PFSK-1 (cell line): Measurements from ENCODE around the gene GALNTL6.

Source experiments
- POLR2AphosphoS5 ChIP-seq: IDR thresholded peaks from 2 replicates; pipeline ENCODE4 v1.6.1; 2012; ENCODE audit warnings: low read depth, mild to moderate bottlenecking, control low read depth, low read length, moderate library complexity
- REST ChIP-seq, 2 experiments: IDR thresholded peaks; 2 replicates each; pipeline versions ENCODE4 v1.6.1 to v1.8.0; 2011 to 2012; ENCODE audit warnings: low read depth in 2 of 2, low read length in 2 of 2, control low read depth in 1 of 2, inconsistent platforms in 1 of 2, mild to moderate bottlenecking in 1 of 2, moderate library complexity in 1 of 2; ENCODE audit not compliant: insufficient read depth in 1 of 2
- SIN3A ChIP-seq: IDR thresholded peaks from 2 replicates; pipeline ENCODE4 v1.6.1; 2012; ENCODE audit warnings: mild to moderate bottlenecking, low read length, moderate library complexity, borderline replicate concordance; ENCODE audit not compliant: insufficient read depth
- TAF1 ChIP-seq: IDR thresholded peaks from 2 replicates; pipeline ENCODE4 v1.6.1; 2012; ENCODE audit warnings: low read length, control low read depth, borderline replicate concordance; ENCODE audit not compliant: insufficient read depth

- TF ChIP-seq POLR2AphosphoS5 (no peak), REST (IDR thresholded peaks at IDR 0.05; ENCODE audit: insufficient read depth in 1 of 2, low read depth in 2 of 2, low read length in 2 of 2) (no peak), TAF1 (no peak), SIN3A (no peak)
Observed at GRCh38 chr4:172352356-172352755, 539.2 kb downstream of the GALNTL6 start.
